ENCODE measurements around the gene TRABD.

- TF ChIP-seq CTCF (IDR thresholded peaks at IDR 0.05) = peak; percentile 20
- no peak for TF ChIP-seq ZFX (IDR thresholded peaks at IDR 0.05; ENCODE audit: borderline replicate concordance)
Measured at GRCh38 chr22:50246242-50247175, 60.8 kb downstream of the TRABD start.

All from 22Rv1 (cell line).